Measurements from ENCODE around the gene DDX46. TPM values are rescaled to one million over a fixed set of nuclear protein-coding genes. Genes with fewer than 3 reads are reported as not detected.

Gene DDX46
- polyA plus RNA-seq, 1 donor from 2014 or later = 46.8 TPM

DNA sequence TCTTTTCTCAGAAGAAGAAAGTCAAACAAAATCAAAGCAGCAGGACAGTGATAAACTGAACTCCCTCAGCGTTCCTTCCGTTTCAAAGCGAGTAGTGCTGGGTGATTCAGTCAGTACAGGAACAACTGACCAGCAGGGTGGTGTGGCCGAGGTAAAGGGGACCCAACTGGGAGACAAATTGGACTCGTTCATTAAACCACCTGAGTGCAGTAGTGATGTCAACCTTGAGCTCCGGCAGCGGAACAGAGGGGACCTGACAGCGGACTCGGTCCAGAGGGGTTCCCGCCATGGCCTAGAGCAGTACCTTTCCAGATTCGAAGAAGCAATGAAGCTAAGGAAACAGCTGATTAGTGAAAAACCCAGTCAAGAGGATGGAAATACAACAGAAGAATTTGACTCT is 17.5 kb upstream of the DDX46 start:
- Histone ChIP-seq H3K27me3 (ENCODE audit: insufficient read depth, low read depth, low read length) (no peaks in the 10 kb centered on the region), H3K79me2 (replicated peaks; ENCODE audit: insufficient read depth, low read length) (peaks cover 35% of the 10 kb centered on the region), H3K27ac (ENCODE audit: low read length) (no peak overlapping the region), H3F3A (ENCODE audit: insufficient read depth, low read length, poor library complexity, severe bottlenecking) (peaks cover 7% of the 10 kb centered on the region), H3K4me3 (ENCODE audit: low read length) (peak overlapping the region; percentile 74), H3K4me2 (ENCODE audit: low read length) (no peak overlapping the region), H4K20me1 (ENCODE audit: insufficient read depth) (no peaks in the 10 kb centered on the region), H3K36me3 (ENCODE audit: insufficient read depth, low read length) (no peaks in the 10 kb centered on the region), H3K9ac (ENCODE audit: low read length) (no peak overlapping the region), H3K9me3 (ENCODE audit: low read length) (no peaks in the 10 kb centered on the region), H3K9me2 (ENCODE audit: insufficient read depth, low read length) (no peaks in the 10 kb centered on the region), H2AFZ (ENCODE audit: low read depth, low read length) (no peak overlapping the region)
- TF ChIP-seq, protein P1, sequence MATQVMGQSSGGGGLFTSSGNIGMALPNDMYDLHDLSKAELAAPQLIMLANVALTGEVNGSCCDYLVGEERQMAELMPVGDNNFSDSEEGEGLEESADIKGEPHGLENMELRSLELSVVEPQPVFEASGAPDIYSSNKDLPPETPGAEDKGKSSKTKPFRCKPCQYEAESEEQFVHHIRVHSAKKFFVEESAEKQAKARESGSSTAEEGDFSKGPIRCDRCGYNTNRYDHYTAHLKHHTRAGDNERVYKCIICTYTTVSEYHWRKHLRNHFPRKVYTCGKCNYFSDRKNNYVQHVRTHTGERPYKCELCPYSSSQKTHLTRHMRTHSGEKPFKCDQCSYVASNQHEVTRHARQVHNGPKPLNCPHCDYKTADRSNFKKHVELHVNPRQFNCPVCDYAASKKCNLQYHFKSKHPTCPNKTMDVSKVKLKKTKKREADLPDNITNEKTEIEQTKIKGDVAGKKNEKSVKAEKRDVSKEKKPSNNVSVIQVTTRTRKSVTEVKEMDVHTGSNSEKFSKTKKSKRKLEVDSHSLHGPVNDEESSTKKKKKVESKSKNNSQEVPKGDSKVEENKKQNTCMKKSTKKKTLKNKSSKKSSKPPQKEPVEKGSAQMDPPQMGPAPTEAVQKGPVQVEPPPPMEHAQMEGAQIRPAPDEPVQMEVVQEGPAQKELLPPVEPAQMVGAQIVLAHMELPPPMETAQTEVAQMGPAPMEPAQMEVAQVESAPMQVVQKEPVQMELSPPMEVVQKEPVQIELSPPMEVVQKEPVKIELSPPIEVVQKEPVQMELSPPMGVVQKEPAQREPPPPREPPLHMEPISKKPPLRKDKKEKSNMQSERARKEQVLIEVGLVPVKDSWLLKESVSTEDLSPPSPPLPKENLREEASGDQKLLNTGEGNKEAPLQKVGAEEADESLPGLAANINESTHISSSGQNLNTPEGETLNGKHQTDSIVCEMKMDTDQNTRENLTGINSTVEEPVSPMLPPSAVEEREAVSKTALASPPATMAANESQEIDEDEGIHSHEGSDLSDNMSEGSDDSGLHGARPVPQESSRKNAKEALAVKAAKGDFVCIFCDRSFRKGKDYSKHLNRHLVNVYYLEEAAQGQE (IDR thresholded peaks at IDR 0.05; ENCODE audit: borderline replicate concordance) = no peak
- TF ChIP-seq MXI1 (conservative IDR thresholded peaks at IDR 0.05; ENCODE audit: poor library complexity, severe bottlenecking) (no peak), EZH2 (IDR thresholded peaks at IDR 0.05; ENCODE audit: borderline replicate concordance, insufficient read depth, low read length, poor library complexity, severe bottlenecking) (no peak), RAD21 (conservative IDR thresholded peaks at IDR 0.05) (no peak), SMC3 (conservative IDR thresholded peaks at IDR 0.05; ENCODE audit: poor library complexity) (no peak), EP300 (conservative IDR thresholded peaks at IDR 0.05; ENCODE audit: poor library complexity, severe bottlenecking) (no peak)

- no peaks in the 10 kb centered on the region for H3K27me3 ChIP-seq (ENCODE audit: insufficient read depth, low read depth, low read length)
- no peak overlapping the region for H3K4me3 ChIP-seq (ENCODE audit: low read length)
- H3K36me3 ChIP-seq (ENCODE audit: insufficient read depth, low read length) = no peaks in the 10 kb centered on the region
- H3K9ac ChIP-seq (ENCODE audit: low read length) = no peak overlapping the region
- peaks cover 7% of the 10 kb centered on the region for H3F3A ChIP-seq (ENCODE audit: insufficient read depth, low read length, poor library complexity, severe bottlenecking)
- no peaks in the 10 kb centered on the region for H3K9me2 ChIP-seq (ENCODE audit: insufficient read depth, low read length)
- H3K79me2 ChIP-seq (replicated peaks; ENCODE audit: insufficient read depth, low read length) = peaks cover 35% of the 10 kb centered on the region
- no peaks in the 10 kb centered on the region for H4K20me1 ChIP-seq (ENCODE audit: insufficient read depth)
- H3K9me3 ChIP-seq (ENCODE audit: low read length) = no peaks in the 10 kb centered on the region
- no peak overlapping the region for H2AFZ ChIP-seq (ENCODE audit: low read depth, low read length)
- no peak for TF ChIP-seq CTCF (IDR thresholded peaks at IDR 0.05; ENCODE audit: poor library complexity, severe bottlenecking)
- no peak for TF ChIP-seq TAF1 (IDR thresholded peaks at IDR 0.05; ENCODE audit: low read depth)
- H3K27ac ChIP-seq (ENCODE audit: low read length) = no peak overlapping the region
- H3K4me2 ChIP-seq (ENCODE audit: low read length) = no peak overlapping the region
Measured at GRCh38 chr5:134742134-134742533, 16.4 kb upstream of the DDX46 start.

GRCh38 chr5:134749415-134749814 is 9.2 kb upstream of the DDX46 start:
- Histone ChIP-seq H3K27ac (ENCODE audit: low read length) (no peak overlapping the region), H3K79me2 (replicated peaks; ENCODE audit: insufficient read depth, low read length) (peaks cover 9% of the 10 kb centered on the region), H3F3A (ENCODE audit: insufficient read depth, low read length, poor library complexity, severe bottlenecking) (no peaks in the 10 kb centered on the region), H3K9ac (ENCODE audit: low read length) (no peak overlapping the region), H4K20me1 (ENCODE audit: insufficient read depth) (no peaks in the 10 kb centered on the region), H3K36me3 (ENCODE audit: insufficient read depth, low read length) (no peaks in the 10 kb centered on the region), H3K9me2 (ENCODE audit: insufficient read depth, low read length) (no peaks in the 10 kb centered on the region), H3K27me3 (ENCODE audit: insufficient read depth, low read depth, low read length) (no peaks in the 10 kb centered on the region), H3K4me2 (ENCODE audit: low read length) (no peak overlapping the region), H3K4me3 (ENCODE audit: low read length) (no peak overlapping the region), H3K9me3 (ENCODE audit: low read length) (no peaks in the 10 kb centered on the region), H2AFZ (ENCODE audit: low read depth, low read length) (no peak overlapping the region)
- TF ChIP-seq CTCF (IDR thresholded peaks at IDR 0.05; ENCODE audit: poor library complexity, severe bottlenecking) = no peak
- no peak for TF ChIP-seq MXI1 (conservative IDR thresholded peaks at IDR 0.05; ENCODE audit: poor library complexity, severe bottlenecking)
- TF ChIP-seq SMC3 (conservative IDR thresholded peaks at IDR 0.05; ENCODE audit: poor library complexity) = no peak
- no peak for TF ChIP-seq POLR2AphosphoS5 (IDR thresholded peaks at IDR 0.05)
- no peak for TF ChIP-seq EZH2 (IDR thresholded peaks at IDR 0.05; ENCODE audit: borderline replicate concordance, insufficient read depth, low read length, poor library complexity, severe bottlenecking)
- no peak for TF ChIP-seq EP300 (conservative IDR thresholded peaks at IDR 0.05; ENCODE audit: poor library complexity, severe bottlenecking)
- no peak for TF ChIP-seq RAD21 (conservative IDR thresholded peaks at IDR 0.05)
- TF ChIP-seq TAF1 (IDR thresholded peaks at IDR 0.05; ENCODE audit: low read depth) = no peak
- TF ChIP-seq, protein P1 (IDR thresholded peaks at IDR 0.05; ENCODE audit: borderline replicate concordance) = no peak
